ENCODE measurements around the gene RANBP10.

Gene RANBP10

DNA sequence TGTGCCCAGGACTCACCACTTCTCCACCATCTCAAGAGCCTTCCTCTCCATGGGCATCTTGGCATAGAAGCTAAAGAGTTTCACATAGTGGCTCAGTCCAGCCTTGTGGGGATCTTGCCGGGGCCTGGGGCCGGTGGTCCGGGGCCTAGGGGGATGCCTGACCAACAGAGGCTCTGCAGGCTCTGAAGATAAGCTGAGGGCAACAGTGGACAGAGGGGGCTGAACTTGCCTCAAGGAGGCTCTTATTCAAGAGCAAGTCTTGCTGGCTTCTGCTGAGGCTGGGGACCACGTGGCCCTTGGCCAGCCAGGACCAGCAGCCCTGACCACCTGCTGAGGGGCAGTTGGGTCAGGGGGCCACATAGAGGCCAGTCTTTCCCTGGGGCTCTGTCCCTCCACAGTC, 22.3 kb upstream of the RANBP10 start:
- DNase-seq (ENCODE audit: low read depth in 2 of 2) = no peak

DNA sequence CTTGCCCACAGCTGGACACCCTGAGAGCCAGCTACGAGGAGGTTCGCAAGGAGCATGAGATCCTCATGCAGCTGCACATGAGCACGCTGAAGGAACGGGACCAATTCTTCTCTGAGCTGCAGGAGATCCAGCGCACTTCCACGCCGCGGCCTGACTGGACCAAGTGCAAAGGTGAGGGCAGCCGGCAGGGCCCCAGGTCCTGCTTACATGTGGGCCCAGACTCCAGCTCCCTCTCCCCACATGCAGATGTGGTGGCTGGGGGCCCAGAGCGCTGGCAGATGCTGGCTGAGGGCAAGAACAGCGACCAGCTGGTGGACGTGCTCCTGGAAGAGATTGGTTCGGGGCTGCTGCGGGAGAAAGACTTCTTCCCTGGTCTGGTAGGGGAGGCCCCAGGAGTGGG, 19.5 kb upstream of the RANBP10 start:
- DNase-seq (ENCODE audit: low read depth in 2 of 2) = no peak

DNA sequence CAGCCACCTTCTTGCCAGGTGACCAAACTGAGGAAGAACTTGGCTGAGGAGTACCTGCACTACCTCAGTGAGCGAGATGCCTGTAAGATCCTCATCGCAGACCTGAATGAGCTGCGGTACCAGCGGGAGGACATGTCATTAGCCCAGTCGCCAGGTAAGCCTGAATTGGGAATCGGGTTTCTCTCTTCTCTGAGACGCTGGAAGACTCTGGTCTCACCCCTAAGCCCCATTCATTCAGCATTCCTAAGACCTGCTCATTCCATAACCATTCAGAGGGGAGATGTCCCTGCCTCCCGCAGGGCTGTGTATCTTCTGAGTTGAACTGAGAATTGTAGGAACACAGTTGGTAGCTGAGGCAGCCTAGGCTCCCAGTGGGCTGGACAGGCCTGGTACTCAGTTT, 18.8 kb upstream of the RANBP10 start:
- DNase-seq (ENCODE audit: low read depth in 2 of 2) = no peak

DNA sequence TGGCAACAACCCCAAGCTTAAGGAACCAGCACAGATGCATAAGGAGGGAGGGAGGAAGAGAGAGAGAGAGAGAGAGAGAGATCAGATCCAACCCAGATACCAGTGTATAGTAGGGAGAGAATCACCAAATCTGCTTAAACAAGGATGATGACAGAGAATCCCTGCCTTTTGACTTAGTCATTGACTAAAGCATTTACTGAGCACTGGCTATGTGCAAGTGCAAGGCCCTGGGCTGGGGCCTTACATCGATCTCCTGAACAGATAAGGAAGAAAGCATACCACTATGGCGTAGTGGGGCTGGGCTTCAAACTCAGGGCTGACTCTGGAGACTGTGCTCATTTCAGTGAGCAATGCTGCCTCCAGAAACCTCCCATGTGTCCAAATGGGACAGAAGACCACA, 16.2 kb upstream of the RANBP10 start:
- DNase-seq (ENCODE audit: low read depth in 2 of 2) = no peak

DNA sequence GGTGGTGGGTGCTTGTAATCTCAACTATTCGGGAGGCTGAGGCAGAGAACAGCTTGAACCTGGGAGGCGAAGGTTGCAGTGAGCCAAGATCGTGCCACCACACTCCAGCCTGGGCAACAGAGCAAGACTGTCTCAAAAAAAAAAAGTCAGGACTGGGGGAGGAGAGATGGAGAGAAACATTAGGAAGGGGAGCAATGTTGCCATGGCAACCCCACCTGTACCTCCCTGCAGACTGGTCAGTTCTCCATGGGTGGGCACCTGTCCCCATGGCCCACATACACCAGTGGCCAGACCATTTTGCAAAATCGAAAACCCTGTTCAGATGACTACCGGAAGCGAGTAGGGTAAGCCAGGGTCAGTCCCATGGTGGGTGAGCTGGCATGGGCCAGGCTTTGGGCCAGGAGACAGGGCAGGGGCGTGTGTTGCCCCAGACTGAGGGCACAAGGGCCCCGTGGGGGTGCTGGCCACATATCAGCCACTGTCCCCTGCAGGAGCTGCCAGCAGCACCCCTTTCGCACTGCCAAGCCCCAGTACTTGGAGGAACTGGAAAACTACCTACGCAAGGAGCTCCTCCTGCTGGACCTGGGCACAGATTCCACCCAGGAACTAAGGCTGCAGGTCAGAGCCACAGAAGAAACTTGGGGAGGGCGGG, 14.4 kb upstream of the RANBP10 start:
- no peak for DNase-seq (ENCODE audit: low read depth in 2 of 2)

DNA sequence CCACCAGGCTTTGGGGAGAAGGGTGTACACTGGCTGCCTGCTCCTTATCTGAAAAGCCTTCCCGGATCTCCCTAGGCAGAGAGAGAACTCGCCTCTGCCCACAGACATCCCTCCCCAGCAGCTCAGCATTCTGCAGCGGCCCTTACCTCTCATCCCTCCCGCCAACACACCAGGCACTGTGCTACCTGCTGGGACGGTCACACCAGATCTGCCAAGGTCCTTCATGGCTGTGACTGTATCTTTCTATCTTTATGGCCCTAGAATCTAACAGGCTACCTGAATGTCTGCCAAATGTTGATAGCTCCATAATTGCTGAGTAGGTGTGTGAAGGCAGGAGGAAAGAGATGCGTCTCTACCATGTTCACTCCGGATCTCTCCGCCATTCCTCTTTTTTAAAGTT, 8.2 kb upstream of the RANBP10 start:
- no peak for DNase-seq (ENCODE audit: low read depth in 2 of 2)

DNA sequence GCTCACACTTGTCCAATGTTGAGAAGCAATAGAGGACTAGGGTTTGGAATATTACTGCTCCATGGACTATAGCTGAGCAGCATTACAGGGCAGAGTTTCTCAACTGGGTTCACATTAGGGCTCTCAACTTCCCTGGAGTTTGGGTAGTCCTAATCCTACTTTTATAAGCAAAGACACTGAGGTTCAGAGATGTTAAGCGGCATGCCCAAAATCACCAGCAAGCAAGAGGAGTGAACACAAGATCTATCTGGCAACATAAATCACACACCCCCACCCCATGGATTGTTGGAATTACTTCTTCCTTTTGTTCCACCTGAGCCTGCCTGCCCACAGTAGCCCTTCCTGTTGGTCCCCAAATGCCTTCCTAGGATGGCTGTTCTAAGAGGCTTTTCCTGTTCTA, 5.5 kb upstream of the RANBP10 start:
- DNase-seq (ENCODE audit: low read depth in 2 of 2) = no peak

DNA sequence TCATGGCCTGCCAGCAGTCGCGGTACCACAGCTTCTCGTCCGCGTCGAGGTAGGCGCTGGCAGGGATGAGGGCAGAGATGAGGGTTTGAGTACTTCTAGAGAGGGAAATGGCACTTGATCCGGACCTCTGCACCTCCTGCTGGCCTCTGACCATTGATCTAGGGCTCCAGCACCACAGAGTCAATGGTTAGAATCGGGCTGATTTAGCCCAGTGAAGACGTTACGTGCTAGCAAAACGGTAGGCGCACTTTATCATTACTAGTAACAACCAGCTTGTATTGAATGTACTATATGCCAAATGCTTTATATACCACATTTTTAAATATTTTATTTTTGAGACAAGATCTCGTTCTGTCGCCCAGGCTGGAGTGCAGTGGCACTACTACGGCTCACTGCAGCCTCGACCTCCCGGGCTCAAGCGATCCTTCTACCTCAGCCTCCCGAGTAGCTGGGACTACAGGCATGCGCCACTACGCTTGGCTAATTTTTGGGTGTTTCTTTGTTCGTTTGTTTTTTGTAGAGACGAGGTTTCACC, 855 bp upstream of the RANBP10 start:
- DNase-seq (ENCODE audit: low read depth in 2 of 2) = no peak

DNA sequence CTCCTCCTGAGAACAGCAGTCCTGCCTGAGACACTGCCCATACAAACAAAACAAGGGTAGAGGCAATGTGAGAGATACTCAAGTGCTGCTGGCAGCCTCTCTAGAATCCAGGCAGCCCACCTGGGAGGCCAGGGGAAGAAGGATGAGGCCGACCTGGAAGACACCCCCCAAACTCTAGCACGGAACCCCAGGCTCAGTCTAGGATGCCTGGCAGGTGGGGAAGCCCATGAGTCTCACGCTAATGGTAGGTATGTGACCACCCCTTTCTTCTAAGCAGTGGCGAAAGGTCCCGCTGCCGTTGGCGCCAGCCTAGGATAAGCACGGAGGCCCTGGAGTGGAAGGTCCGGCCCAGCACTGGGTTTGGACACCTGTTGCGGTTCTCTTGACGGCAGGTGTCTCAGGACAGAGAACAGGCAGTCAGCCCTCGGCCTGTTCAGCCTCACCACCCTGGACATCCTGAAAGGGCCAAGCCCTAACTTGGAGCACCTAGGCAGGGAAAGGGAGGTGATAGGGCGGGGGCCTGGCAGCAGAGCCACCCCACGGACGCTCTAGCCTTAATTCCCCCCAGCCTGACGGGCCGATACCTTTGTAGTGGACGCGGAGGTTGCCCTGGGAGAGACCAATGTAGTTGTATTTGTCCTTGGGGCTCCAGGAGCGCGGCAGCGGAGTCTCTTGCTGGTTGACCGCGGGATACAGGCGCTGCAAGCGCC, 487 bp downstream of the RANBP10 start:
- DNase-seq (ENCODE audit: low read depth in 2 of 2) = no peak

DNA sequence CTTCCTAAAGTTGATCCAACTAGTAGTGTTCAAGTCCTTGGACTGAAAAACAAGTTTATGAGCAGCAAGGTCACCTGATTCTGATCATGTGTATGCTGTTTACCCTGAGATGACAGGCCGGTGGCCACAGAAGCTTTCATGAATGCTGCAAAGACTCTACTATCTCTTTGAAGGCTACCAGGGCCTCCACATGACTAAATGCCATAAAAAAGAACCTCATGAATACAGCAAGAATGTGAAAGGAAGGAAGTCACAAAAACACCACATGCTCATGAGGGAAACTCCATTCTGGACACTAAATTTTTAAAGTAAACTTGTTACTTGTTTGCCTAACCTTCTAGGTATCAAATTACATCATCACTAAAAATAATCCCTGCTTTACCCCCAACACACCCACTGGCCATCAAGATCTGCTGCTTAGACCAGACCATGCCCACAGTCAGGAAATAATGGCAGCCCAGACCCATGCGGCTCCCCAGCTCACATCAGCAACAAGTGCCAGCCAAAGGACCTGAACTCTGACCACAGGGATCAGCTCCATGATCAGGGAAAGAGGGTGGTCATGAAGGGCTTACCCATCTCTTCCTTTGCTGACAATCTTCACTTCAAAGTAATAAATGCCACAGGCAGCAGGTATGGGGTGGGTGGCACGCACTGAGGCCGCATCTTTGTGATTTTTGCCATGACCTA, 1.4 kb downstream of the RANBP10 start:
- no peak for DNase-seq (ENCODE audit: low read depth in 2 of 2)

DNA sequence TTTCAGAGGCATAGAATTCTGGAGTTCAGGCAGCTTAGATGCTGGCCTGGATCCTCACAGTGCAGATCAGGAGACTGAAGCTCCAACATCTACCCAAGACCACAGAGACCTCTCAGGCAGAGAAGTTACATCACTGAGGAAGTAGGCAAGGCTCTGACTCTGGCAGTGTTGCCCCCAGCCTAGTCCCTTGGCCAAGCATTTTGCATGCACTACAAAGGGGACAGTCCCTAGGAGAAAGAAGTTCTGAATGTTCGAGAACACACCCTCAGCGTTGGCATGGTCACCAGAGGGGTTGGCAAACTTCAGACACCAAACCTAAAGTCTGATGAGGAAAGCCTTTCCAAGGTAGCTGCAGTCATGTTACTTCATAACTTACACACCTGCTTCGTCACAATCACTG, 2.5 kb downstream of the RANBP10 start:
- DNase-seq (ENCODE audit: low read depth in 2 of 2) = no peak

DNA sequence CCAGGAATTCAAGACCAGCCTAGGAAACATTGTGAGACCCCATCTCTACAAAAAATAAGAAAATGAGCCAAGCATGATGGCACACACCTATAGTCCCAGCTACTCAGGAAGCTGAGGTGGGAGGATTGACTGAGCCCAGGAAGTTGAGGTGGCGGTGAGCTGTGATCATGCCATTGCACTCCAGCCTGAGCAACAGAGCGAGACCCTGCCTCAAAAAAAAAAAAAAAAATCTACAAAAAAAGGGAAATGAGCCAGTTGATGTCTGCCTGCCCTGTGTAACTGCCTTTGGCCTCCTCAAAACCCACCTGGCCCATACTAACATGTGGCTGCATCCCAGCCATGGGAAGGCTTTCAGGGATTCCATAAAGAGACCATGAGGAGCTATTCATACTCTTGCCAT, 4.5 kb downstream of the RANBP10 start:
- no peak for DNase-seq (ENCODE audit: low read depth in 2 of 2)

DNA sequence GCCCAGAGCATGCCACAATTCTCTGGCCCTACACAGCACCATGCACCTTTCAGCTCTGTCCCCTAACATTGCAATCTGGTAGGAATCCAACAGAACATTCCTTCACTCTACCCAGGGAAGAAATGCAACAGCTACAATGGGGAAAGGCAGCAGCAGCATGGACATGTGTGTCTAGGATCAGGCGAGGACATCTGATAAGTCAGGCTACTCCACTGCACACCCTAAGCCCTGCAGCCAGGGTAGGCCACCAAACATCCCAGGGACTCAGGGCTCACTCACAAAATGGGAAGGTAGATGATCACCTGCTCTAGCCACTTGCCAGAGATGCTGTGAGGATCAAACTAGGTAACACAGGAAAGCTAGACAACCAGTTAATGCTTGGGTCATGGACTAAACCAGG, 5.1 kb downstream of the RANBP10 start:
- no peak for DNase-seq (ENCODE audit: low read depth in 2 of 2)

DNA sequence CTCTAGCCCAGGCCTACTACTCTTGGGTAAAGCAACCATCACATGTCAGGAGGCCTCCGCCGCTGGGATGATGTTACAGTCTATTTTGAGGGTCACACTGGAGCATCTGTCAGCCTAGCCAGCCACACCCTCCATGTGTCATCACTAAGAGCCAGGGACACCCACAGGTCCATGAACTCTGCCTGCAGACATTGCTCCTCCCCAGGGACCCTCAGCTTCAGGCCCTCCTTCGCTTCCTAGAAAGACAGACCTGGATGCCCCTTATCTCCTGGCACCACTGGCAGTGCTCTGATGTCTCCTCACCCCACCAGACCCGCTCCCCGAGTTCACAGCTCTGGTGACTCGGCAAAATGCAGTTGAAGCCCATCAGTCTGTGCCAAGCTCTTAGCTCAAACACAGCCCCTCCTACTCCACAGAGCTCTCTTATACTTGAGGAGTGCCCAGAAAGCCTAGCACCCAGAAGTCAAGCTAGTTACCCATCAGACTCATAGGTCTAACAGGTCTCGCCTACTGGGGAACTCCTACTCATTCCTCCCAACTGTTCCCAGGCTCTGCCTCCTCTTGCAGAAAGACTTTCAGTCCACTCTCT, 5.9 kb downstream of the RANBP10 start:
- DNase-seq (ENCODE audit: low read depth in 2 of 2) = no peak

DNA sequence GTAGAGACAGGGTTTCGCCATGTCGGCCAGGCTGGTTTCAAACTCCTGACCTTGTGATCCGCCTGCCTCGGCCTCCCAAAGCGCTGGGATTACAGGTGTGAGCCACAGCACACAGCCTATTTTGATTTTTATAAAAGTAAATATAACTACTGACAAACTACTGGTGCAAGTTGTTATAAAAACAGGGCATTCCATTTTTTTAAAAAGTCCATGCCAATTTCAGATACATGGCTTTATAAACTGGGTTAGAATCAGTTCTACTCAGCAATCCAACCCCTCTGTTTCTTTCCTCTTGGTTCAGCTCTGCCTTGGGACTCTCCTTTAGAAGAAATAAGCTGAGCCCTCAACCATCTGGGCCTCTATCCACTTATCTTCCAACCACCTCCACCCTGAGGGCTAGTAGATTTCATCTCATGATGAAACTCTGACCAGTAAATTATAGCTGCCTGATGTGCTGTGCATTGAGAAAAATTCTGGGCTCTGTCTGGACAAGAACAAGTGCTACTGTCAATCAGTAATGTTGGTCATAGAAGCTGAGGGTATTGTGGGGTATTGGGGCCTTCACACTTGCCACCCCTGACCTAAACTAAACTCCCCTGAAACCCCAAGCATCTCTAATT, 10.2 kb downstream of the RANBP10 start:
- no peak for DNase-seq (ENCODE audit: low read depth in 2 of 2)

DNA sequence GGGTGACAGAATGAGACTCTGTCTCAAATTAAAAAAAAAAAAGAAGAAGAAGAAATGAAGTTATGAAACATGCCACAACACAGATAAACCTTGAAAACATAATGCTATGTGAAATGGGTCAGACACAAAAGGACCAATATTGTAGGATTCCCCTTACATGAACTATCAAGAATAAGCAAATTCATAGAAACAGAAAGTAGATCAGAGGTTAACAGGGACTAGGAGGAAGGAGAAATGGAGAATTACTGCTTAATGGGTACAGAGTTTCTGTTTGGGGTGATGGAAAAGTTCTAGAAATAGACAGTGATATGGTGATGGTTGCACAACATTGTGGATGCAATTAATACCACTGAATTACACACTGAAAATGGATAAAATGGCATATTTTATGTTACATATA, 16.3 kb downstream of the RANBP10 start:
- DNase-seq (ENCODE audit: low read depth in 2 of 2) = no peak

DNA sequence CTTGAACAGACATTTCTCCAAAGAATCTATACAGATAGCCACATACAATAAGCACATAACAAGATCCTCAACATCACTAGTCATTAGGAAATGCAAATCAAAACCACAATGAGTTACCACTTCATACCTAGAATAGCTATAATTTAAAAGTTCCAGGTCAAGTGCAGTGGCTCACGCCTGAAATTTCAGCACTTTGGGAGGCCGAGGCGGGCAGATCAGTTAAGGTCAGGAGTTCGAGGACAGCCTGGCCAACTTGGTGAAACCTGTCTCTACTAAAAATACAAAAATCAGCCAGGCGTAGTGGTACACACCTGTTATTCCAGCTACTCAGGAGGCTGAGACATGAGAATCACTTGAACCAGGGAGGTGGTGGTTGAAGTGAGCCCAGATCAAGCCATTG, 19.9 kb downstream of the RANBP10 start:
- no peak for DNase-seq (ENCODE audit: low read depth in 2 of 2)

DNA sequence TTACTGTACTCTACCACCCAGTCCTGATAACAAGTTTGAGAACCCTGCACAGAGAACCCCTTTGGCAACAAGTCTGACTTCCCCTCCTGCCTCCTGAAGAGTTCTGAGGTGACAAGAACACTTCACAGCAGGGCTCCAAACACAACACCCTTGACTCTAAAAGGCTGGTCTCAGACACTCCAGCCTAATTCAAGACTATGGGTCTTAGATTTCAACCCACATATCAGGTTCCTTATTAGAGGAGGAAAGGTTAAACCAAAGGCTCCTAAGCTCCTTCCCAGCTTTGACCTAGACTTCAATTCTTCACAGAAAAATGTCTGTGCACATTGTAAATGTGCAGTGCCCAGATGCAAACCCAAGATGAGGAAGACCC, 23.0 kb downstream of the RANBP10 start:
- DNase-seq (ENCODE audit: low read depth in 2 of 2) = no peak

DNA sequence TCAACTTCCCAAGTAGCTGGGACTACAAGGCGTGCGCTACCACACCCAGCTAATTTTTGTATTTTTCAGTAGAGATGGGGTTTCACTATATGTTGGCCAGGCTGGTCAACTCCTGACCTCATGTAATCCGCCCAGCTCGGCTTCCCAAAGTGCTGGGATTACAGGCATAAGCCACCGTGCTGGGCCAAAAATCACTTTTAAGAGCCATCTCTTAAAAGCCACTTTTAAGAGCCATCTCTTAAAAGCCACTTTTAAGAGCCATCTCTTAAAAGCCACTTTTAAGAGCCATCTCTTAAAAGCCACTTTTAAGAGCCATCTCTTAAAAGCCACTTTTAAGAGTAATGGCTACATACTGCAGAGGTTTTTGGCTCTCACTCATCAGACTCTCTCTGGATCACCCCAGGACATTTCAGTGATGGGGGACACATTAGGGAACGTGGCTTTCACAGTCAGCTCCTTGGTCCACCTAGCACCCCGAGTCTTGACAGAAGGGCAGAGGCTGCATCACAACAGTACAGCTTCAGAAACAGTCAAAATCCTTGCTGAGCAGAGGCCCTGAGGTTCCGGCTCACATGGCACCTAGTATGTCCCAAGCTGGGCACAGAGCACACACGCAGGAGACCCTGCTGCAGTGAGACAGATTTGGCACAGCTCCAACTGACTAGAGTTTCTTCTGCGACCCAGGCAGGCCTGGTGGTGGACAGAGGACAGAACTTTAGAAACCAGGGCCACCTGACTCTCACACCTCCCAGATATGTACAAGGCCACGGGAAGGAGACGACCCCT, 23.6 kb downstream of the RANBP10 start:
- no peak for DNase-seq (ENCODE audit: low read depth in 2 of 2)

DNA sequence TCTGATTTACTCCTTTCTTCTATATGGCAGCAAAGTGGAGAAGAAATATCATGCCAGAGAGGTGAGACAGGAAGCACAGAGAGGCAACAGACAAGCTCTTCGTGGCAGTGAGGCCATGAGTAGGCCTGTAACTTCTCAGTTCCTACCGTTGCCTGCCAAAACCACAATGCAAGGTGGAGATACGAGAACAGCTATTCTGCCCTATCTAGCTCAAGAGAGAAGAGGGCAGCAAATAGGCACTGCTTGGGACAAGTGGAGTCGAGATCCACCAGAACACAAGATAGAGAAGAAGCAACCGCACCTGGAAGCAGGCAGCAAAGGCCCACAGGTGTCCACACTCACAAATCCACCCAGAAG, 24.8 kb downstream of the RANBP10 start:
- DNase-seq (ENCODE audit: low read depth in 2 of 2) = no peak

DNA sequence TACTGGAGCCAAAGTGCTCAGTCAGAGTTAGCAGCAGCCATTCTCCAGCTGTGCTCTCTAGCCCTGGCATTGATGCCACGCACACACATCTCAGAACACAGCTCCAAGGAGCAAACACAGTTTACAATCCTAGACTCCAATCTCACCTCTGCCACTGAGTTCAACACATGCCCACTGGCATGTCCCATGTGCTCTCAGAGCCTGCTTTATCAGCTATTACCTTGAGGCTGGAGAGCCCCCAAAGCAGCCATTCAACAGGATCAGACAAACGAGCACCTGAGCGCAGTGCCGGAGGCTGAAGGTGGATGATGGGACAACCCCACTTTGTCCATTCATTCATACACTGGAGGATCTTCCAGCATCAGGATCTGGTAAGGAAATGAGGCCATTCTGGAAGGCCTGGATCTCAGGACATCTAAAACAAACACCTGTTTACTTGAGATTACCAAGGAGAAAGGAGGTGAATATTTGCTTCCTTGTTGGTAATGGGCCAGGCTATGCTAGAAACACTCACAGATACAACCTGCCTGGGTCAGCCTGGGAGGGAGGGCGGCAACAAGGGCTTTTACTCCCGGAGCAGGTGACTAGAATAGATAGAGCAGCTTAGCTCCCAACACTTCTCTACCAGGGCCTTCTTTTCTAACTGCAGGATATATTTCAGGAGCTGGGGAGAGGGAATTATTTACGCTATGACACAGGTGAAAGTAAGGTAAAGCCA, 25.4 kb downstream of the RANBP10 start:
- DNase-seq (ENCODE audit: low read depth in 2 of 2) = no peak

Data from stimulated activated CD4-positive, alpha-beta T cell treated with anti-CD3 and anti-CD28 coated beads, Interleukin-12 subunit alpha, Interleukin-12 subunit beta, amount 100 ng/mL, for 24 hours (primary cell).